ENCODE data around the gene MOSPD3. TPM values are rescaled to one million over a fixed set of nuclear protein-coding genes. Genes with fewer than 3 reads are reported as not detected.
"Not testable (repeated sequence)": the region's sequence is repeated elsewhere in the genome, so short reads cannot be mapped to it uniquely, and the experiment has no call there.

Gene MOSPD3
- polyA plus RNA-seq, 1 donor from 2014 or later: 14.4 TPM

DNA sequence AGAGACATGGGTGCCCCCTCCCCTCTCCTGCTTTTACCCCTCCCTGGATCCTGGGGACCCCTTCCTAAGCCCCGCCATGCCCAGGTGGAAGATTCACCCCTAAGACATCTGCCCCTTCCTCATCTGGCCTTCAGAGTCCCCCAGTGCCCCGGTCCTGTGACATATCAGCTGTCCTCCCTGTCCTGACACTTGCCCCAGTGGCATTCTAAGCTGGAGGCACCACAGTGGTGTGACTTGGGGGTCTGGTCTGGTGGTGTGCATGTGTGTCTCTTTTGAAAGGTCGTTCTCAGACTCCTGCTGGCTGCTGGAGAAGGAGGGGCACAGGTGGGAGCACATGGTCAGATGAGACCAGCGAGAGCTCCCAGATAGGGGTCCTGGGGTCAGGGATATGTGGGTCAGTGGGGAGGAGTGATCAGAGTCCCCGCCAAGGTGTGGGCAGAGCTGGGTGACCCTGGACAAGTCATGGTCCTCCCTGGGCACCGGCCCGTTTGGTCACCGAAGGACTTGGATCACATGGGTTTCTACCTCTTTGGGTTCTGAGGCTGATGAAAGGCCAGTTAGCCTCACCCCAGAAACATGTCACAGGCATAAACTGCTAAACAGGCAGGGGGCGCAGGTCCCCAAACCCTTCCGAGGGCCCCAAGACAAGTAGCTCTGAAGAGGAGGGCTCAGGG is 29.7 kb downstream of the MOSPD3 start:
- H3K27ac Mint-ChIP-seq: peak overlapping the region in 1 of 3 donors; percentile 18
- peak overlapping the region; percentile 25 to 90 (median 57) for H3K4me3 Mint-ChIP-seq
- H3K36me3 Mint-ChIP-seq: peaks cover 3% of the 10 kb centered on the region

DNA sequence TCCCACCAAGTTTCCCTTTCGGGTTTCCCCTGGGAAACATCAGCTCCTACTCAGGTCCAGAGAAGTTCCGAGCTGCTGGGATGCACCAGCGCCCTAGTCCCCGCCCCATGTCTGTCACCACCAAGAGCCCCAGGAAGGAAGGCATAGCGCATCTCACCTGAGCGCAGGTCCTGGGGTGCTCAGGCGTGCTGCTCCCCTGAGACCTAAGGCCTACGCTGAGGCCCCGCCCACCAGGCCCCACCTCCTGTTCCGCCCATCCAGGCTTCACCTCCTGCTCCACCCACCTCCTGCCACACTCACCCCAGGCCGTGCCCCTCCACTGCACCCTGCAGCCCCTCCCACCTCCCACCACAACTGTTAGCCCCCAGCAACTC is 30.2 kb downstream of the MOSPD3 start:
- H3K4me1 Mint-ChIP-seq: peaks cover 8 to 11% (median 9%) of the 10 kb centered on the region in 3 donors
- H3K27ac Mint-ChIP-seq: peak overlapping the region in 1 of 3 donors; percentile 18
- peaks cover 3% of the 10 kb centered on the region for H3K36me3 Mint-ChIP-seq
- H3K27me3 Mint-ChIP-seq: peaks cover 13% of the 10 kb centered on the region
- H3K9me3 Mint-ChIP-seq: no peaks in the 10 kb centered on the region
- H3K4me3 Mint-ChIP-seq: peak overlapping the region; percentile 25 to 90 (median 57)

More for the DNA sequence above, 29.7 kb downstream of the MOSPD3 start:
- peaks cover 8 to 11% (median 9%) of the 10 kb centered on the region in 3 donors for H3K4me1 Mint-ChIP-seq
- peaks cover 11% of the 10 kb centered on the region for H3K27me3 Mint-ChIP-seq
- no peaks in the 10 kb centered on the region for H3K9me3 Mint-ChIP-seq

GRCh38 chr7:100649826-100650565 is 37.7 kb downstream of the MOSPD3 start:
- no peaks in the 10 kb centered on the region for H3K9me3 Mint-ChIP-seq
- peaks cover 39% of the 10 kb centered on the region for H3K27me3 Mint-ChIP-seq
- peaks cover 0 to 4% (median 0%) of the 10 kb centered on the region in 3 donors for H3K4me1 Mint-ChIP-seq
- H3K27ac Mint-ChIP-seq: no peak overlapping the region
- peaks cover 3% of the 10 kb centered on the region for H3K36me3 Mint-ChIP-seq
- H3K4me3 Mint-ChIP-seq: no peak overlapping the region

DNA sequence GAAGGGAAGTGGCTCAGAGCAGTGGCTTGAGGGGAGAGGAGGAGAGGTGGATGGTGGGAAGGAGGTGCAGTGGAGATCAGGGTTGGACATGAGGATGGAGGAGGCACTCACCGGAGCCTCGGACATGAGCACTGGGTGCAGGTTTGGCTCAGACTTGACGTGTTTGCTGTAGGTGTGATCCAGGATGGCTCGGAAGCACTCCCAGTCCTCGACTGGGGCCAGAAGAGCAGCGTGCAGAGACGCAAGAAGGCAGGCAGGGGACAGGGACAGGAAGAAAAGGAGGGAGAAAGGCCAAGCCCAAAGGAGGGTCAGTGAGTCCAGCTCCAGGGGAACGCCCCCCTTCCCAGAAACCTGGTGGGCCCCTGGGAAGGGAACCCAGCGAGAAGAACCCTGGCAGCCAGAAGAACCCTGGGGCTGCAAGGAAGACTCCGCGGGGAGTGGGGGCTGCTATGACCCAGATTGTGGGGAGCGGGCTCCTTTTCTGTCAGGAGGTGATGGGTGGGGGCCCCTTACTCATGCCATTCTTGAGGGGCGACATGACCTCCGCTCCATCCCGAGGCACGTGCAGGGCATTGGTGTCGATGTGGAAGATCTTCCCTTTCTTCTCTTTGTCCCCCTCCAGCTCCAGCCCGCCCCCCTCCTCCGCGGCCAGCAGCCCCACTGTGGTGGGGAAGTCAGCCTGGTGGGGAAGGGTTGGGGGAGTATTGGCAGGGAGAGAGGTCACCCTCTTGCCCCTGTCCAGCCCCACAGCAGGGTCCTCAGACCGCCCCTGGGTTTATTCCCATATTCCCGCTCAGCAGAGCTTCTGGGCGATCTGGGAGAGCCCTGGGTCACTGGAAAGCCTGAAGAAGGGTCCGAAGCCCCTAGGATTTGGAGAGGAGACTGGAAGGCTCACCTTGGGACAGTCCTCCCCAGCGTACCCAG is 42.8 kb downstream of the MOSPD3 start:
- no peak overlapping the region for H3K4me3 Mint-ChIP-seq
- H3K9me3 Mint-ChIP-seq: no peaks in the 10 kb centered on the region
- H3K27ac Mint-ChIP-seq: peak overlapping the region in 1 of 3 donors; percentile 75
- H3K27me3 Mint-ChIP-seq: peaks cover 36% of the 10 kb centered on the region
- H3K36me3 Mint-ChIP-seq: peaks cover 3% of the 10 kb centered on the region
- H3K4me1 Mint-ChIP-seq: peaks cover 0 to 2% (median 0%) of the 10 kb centered on the region in 3 donors

- H3K4me1 Mint-ChIP-seq: peaks cover 0 to 2% (median 0%) of the 10 kb centered on the region in 3 donors
- H3K27me3 Mint-ChIP-seq: peaks cover 37% of the 10 kb centered on the region
- no peak within 1 kb of the TSS for H3K4me3 Mint-ChIP-seq
- H3K9me3 Mint-ChIP-seq: peaks cover 0 to under 1% (median 0%) of the 10 kb centered on the region in 3 donors
- no peak within 1 kb of the TSS for H3K27ac Mint-ChIP-seq
- H3K36me3 Mint-ChIP-seq: peaks cover 3% of the 10 kb centered on the region
Observed at GRCh38 chr7:100655908-100656674, 43.8 kb downstream of the MOSPD3 start, which contains the start of gene ACTL6B. Gene ACTL6B, minus strand, starts transcription at chr7:100656448. Its CDS starts 94 bp downstream, at chr7:100656354.

- peaks cover 17% of the 10 kb centered on the region for H3K27me3 Mint-ChIP-seq
Observed at GRCh38 chr7:100662194-100662776, 49.9 kb downstream of the MOSPD3 start.

More at GRCh38 chr7:100662194-100662776, 49.9 kb downstream of the MOSPD3 start:
- not testable (repeated sequence) for H3K27ac Mint-ChIP-seq, H3K9me3 Mint-ChIP-seq, H3K4me1 Mint-ChIP-seq, H3K36me3 Mint-ChIP-seq, H3K4me3 Mint-ChIP-seq

Other genes with a start within 250 kb of the MOSPD3 start
- 2.3 TPM for gene PILRA, start 239.1 kb upstream of the MOSPD3 start, polyA plus RNA-seq
- gene ZCWPW1, start 183.8 kb upstream of the MOSPD3 start, polyA plus RNA-seq: 12.1 TPM
- 19.8 TPM for gene MEPCE, start 182.7 kb upstream of the MOSPD3 start, polyA plus RNA-seq
- 39.3 TPM for gene PPP1R35, start 176.0 kb upstream of the MOSPD3 start, polyA plus RNA-seq
- gene SPACDR, start 148.3 kb upstream of the MOSPD3 start, polyA plus RNA-seq: 0.78 TPM
- 25.6 TPM for gene TSC22D4, start 133.3 kb upstream of the MOSPD3 start, polyA plus RNA-seq
- gene NYAP1, start 128.6 kb upstream of the MOSPD3 start, polyA plus RNA-seq: not detected
- gene AGFG2, start 73.3 kb upstream of the MOSPD3 start, polyA plus RNA-seq: 7.3 TPM
- gene SAP25, start 38.6 kb upstream of the MOSPD3 start, polyA plus RNA-seq: 0.73 TPM
- 160 TPM for gene LRCH4, start 26.4 kb upstream of the MOSPD3 start, polyA plus RNA-seq
- gene FBXO24, start 26.2 kb upstream of the MOSPD3 start, polyA plus RNA-seq: 0.36 TPM
- gene PCOLCE, start 10.2 kb upstream of the MOSPD3 start, polyA plus RNA-seq: 0.98 TPM
- 0.44 TPM for gene TFR2, start 29.0 kb downstream of the MOSPD3 start, polyA plus RNA-seq
- not detected for gene ACTL6B, start 43.9 kb downstream of the MOSPD3 start, polyA plus RNA-seq
- 62.7 TPM for gene GNB2, start 61.2 kb downstream of the MOSPD3 start, polyA plus RNA-seq
- gene GIGYF1, start 81.7 kb downstream of the MOSPD3 start, polyA plus RNA-seq: 2.6 TPM
- gene POP7, start 93.6 kb downstream of the MOSPD3 start, polyA plus RNA-seq: 48.6 TPM
- not detected for gene EPO, start 107.9 kb downstream of the MOSPD3 start, polyA plus RNA-seq
- not detected for gene ZAN, start 121.1 kb downstream of the MOSPD3 start, polyA plus RNA-seq
- gene EPHB4, start 215.0 kb downstream of the MOSPD3 start, polyA plus RNA-seq: not detected
- gene SLC12A9, start 240.2 kb downstream of the MOSPD3 start, polyA plus RNA-seq: 11.4 TPM

Data from IgD-negative memory B cell (primary cell).